GM18519 (cell line): ENCODE data around the gene MAPKAPK2.

ENCODE experiments used
- ATAC-seq: cut with Tn5 transposase; IDR thresholded peaks from one replicate; pipeline ENCODE4 v1.9.1; 2021; ENCODE audit warnings: mild to moderate bottlenecking, moderate library complexity; ENCODE audit not compliant: unreplicated experiment, low FRiP score

The MAPKAPK2 gene

DNA sequence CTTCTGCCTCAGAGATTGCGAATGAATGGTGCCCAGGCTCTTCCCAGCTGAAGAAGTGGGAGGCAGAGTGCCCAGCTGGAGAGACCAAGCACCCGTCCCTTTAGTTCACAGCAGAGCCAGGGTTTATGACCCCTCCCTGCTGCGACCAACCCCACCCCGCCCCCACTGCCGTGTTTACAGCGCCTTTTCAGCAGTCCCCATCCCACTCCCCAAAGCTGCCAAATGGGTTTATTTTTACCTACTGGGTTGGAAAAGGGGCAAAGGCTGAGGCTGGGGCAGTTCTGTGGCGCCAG is 25.8 kb upstream of the MAPKAPK2 start:
- ATAC-seq = no peak

DNA sequence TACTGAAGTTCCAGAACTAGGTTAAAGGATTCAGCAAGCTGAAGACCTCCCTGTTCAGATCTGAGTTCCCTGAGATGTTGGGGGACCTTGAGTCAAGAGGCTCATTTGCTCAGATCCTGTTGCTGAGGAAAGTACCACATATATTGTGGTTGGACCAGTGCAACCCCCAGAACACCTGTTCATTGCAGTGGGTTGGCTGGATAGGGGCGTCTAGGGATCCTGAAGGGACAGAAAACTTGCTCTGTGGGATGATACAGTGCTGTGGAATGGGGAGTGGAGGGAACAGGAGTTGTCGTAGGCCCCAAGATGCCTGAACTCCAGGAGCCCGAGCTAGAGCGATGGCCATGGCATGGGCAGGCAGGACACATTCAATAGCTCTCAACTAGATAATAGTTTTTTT is 24.6 kb upstream of the MAPKAPK2 start:
- no peak for ATAC-seq

DNA sequence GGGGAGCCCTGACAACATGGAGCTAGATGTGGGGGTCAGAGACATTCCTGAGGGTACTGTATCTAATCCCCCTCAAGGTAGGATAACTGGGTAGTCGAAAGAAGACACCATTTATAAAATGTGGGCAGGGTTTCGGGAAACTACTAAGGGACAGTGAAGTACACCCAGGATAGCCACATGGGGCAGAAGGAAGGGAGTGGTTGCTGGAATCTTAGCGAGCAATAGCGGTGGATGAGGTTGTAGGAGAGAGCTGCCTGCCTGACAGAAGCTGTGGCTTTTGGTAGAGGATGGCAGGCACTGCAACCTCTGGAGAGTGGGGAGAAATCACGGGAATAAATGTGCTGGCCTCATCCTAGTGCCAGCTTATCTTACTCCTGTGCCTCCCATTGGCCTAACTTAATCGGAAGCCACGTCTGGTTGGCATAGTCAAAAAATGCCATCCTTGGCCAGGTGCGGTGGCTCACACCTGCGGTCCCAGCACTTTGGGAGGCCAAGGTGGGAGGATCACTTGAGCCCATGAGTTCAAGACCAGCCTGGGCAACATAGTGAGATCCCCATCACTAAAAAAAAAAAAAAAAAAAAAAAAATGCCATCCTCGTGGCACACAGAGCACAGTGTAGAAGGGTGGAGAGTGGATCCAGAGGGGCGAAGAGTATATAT is 23.4 kb upstream of the MAPKAPK2 start:
- ATAC-seq = no peak

DNA sequence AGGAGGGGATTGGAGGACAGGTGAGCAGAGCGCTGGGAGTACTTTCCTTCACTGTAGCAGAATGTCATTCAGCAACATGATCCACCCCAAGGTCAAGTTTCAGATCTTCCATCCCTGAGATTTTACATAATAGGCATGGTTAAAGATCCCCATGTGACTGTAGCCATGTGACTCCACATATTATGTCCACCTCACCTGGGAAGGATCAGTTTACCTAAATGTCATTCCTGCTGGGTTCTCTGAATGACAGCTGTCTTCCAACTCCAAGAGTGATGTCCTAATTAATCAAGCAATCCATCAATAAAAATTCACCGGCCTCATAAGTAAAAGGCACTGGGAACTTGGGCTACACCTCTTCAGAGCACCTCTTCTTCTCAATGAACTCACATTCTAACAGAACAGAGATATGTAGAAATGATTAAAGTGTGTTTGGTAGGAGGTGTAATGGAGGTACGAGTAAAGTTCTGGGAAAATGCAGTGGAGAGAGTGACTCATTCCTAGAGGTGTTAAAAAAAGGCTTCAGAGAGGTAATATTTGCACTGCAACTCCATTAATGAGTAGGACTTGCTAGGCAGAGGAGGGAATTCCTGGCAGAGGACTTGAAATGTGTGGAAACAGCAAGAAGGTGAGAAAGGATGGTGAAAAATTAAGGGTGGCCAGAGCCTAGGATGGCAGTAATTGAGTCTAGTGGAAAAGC is 22.2 kb upstream of the MAPKAPK2 start:
- ATAC-seq = no peak

GRCh38 chr1:206663362-206663761 is 21.3 kb upstream of the MAPKAPK2 start:
- ATAC-seq = no peak

DNA sequence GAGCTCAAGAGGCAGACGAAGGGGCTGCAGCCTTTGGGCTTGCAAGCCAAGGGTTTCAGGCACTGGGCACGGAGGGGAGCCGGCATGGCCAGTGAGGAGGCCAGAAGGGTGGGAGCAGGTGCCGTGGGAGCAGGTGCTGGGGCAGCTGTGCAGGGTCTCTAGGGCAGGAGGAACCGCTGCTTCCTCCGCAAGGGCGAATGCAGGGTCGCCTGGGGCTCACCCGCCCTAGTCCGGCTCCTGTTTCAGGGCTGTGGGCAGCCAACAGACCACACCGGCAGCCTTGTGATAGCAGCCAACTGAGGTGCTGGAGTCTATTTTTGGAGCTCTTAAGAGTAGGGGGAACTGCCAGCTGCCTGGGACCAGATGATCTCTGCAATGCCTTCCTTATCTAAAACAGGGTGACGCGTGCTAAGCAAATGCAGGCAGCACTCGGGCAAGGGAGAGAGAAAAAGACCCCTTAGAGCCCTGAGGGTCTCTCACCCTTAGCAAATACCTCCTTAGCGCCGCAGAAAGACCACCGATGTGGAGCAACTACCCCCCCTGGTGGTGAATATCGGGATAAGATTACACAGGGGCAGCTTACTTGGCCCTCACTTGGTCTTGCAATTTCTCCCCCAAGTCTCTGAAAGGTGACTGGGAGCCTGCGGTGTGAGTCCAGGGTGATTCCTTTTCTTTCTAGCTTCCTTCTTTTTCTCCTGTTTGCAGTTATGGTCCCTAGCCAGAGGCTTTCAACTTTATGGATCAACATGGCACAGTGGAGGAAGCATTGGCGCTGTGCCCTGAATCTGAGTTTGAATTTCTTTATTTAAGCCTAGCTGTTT is 20.7 kb upstream of the MAPKAPK2 start:
- ATAC-seq = no peak

DNA sequence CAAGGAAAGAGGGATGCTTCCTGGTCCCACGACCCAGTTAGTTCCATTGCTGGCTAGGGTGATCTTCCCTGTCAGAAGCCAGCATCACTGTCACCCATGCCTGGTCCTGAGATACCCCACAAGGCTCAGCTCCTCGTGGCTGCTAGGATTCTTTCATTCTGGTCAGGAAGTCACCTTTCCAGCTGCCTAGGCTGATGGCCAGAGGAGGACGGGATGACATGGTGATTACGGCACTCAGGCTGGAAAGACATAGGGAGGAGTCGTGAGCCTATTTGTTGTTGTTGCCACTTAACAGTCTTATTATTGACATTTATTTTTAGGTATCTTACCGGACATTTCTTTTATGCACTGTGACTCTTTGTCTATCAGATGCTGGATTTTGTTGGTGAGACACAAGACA is 20.0 kb upstream of the MAPKAPK2 start:
- no peak for ATAC-seq

DNA sequence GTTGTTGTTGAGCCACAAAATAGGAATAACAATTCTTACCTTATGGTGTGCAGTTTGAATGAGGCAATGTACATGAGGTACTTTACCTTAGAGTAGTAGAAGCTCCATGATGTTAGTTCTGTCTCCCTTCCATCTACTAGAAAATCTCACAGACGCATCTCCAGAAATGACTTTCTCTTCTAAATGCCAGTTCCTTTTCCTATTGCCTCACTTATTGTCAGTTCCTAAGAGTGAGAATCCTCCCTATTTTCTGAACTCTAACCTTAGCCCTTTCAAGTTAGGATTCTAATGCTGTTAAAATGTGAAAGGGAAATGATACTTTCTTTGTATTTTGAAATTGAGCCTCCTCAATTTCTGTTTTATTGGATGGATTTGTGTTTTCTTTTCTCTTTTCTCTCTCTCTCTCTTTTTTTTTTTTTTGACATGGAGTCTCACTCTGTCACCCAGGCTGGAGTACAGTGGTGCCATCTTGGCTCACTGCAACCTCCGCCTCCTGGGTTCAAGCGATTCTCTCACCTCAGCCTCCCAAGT is 18.6 kb upstream of the MAPKAPK2 start:
- no peak for ATAC-seq

- ATAC-seq = no peak
Measured at GRCh38 chr1:206666954-206667665, 17.6 kb upstream of the MAPKAPK2 start.

- ATAC-seq = no peak
Measured at GRCh38 chr1:206668351-206668750, 16.4 kb upstream of the MAPKAPK2 start.

GRCh38 chr1:206668874-206669410 is 15.8 kb upstream of the MAPKAPK2 start:
- ATAC-seq = no peak

GRCh38 chr1:206672011-206672688 is 12.6 kb upstream of the MAPKAPK2 start:
- ATAC-seq = no peak

DNA sequence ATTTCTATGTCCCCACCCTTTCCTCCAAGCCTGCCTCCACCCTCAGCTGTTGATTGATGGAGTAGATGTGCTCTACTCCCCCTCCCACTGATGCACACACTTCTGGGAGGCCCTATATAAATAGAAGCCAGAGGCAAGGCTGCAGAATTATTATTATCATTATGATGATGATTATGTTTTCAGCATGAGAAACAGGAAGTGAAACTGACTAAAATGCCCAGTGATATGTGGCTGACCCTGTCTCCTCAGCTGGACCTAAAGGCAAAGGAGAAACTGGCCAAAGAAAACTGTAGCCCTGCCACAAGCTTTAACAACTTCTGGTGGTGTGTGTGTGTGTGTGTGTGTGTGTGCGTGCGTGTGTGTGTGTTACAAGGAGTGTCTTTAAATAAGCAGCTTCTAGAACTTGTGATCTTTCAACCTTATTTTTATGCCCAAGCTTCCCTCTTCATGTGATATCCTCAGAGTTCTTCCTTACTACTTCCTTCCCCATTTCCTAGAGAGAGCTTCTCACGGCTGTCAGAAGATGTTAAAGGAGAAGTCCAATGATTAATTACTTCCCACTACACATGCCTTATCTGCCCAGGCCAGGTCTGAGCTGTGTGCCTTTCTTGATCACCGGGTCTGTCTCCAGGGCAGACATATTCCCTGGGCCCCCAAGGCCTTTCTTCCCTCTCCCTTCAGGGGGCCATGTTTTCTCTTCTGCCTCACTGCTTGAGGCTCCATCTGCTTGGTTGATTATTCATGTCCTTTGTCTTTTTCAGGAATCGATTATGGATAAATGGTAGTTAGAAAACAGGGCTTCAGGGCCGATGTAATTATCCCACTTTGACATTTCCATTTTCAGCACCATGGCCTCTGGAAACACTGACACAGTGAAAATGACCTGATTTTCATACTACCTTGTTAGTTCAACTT is 11.6 kb upstream of the MAPKAPK2 start:
- no peak for ATAC-seq

GRCh38 chr1:206674236-206674635 is 10.5 kb upstream of the MAPKAPK2 start:
- no peak for ATAC-seq

DNA sequence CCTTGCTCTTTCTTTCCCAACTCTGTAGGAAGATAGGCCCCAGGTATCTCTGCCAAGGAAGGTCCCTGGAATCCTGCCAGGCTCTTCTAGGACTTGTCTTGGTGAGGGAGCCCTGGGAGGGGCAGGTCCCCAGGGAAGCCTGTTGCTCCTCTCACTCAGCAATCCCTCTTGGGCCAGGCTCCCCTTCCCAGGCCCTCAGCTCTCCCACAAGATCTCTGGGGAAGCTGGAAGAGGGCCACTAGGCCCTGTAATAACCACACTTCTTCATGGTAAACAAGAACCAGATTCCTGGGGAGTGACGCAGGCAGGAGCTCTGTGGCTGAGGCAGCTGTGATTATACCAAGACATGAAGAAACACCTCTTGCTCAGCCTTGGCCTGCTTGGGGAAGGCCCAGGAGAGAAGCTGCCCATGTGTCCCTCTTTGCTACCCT is 9.9 kb upstream of the MAPKAPK2 start:
- ATAC-seq = no peak

DNA sequence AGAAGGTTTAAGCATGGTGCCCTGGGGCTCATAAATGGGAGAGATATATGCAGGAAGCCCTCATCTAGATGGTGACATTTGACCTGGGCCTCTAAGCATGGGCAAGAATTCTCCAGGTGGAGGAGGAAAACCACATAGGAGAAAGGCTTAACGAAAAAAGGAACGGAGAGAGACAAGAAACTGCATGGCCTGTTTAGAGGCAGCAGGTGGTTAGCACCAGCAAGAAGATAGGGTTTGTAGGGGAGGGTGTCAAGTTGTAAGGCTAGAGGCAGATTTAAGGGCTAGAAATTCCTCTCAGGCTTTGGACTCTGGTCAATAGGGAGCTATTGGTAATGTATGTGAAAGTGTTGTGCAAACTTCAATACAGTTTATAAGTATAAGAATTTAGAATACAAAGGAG is 8.2 kb upstream of the MAPKAPK2 start:
- ATAC-seq = no peak

DNA sequence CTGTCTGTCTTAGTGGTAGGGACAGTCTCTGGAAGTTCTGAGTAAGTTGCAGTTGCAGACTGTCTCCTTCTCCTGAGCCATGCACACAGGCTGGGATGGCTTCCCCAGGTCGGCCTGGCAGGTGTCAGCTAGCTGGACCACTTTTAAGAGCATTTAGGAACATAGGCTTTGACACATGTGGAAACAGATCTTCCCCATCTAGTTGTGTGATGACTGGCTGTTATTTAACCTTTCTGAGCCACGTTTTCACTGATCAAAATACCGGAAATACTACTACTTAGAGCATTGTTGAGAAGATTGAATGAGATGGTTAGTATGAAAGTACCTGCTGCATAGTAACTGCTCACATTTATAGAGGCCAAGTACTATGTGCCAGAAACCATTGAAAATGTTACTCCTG is 6.2 kb upstream of the MAPKAPK2 start:
- no peak for ATAC-seq

DNA sequence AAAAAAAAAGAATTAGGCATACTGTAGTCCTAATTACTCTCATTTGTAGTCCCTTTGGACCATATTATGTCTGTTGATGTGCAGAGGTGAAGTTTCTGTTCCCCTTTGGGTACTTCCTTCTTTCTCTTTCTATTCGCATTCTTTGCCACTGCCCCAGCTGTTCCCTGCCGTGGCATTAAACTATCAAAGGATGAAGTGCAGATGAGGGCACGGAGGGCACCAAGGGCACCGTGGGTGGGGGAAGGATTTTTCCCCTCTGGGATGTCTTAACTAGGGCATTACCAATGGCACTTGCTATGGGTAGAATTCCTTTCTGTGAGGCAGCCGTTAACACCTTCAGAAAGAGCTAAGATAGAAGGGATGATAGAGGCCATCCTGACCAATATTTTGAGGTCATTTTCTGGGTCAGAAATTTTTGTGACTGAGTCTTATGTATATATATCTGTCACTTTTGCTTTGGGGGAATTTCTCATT is 4.9 kb upstream of the MAPKAPK2 start:
- ATAC-seq = peak; percentile 41

DNA sequence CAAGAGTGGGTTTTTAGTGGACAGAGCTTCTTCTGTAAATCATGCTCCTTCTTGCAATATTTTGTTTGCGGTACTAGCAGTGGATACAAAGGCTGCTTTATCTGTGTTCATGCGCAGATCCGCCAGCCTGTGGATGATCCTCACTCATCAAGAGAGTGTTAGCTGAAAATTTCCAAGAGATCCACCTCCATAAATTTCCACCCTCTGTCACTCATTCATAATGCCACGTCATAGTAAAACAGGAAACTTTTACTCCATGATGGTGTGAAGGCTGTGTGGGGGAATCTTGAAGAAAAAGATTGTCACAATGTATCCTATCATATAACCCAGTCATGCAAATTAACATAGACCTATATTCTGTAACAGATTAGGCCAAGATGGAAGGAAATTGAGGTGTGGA is 4.4 kb upstream of the MAPKAPK2 start:
- ATAC-seq = no peak
